ENCODE results near the gene SGSH.

GRCh38 chr17:80233202-80233601 is 13.1 kb upstream of the SGSH start:
- TF ChIP-seq CTCF (optimal IDR thresholded peaks at IDR 0.05 in 1 of 3, IDR thresholded peaks at IDR 0.05 in 1 of 3, conservative IDR thresholded peaks at IDR 0.05 in 1 of 3; ENCODE audit: extremely low read depth in 1 of 3, insufficient read depth in 2 of 3, low read length in 3 of 3) (no peak), EZH2 (IDR thresholded peaks at IDR 0.05; ENCODE audit: low read length) (no peak)
